Epidermal melanocyte (primary cell): Measurements from ENCODE around the gene SKI.
"Not testable (repeated sequence)": the region's sequence is repeated elsewhere in the genome, so short reads cannot be mapped to it uniquely, and the experiment has no call there.

Experiments used
- DNase-seq: peaks from one replicate; pipeline ENCODE4 v3.0.0; 2011; ENCODE audit warnings: low spot score; ENCODE audit not compliant: insufficient read length

The SKI gene

DNA sequence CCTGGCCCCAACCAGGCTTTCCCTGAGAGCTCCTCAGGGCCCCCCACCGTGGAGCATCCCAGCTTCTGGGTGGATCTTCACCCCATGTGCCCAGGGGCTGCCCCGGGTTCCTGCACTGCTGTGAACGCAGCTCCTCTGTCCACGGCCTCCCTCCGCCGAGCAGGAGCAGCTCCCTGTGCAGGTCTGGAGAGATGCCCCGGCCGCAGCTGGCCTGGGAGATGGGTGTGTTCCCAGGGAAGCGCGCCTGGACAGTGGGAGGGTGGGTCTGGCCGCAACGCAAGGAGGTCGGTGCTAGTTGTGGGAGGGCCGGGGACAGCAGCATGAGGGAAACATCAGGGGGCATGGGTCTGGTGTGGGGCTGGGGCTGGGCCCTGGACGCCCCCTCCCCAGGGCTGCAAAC, 91.9 kb downstream of the SKI start:
- DNase-seq, result no peak

- DNase-seq, result no peak
These were observed 92.9 kb downstream of the SKI start for GRCh38 chr1:2320760-2321667.

- peak; percentile 88 for DNase-seq
These were observed 94.0 kb downstream of the SKI start for GRCh38 chr1:2322065-2322571.

GRCh38 chr1:2322581-2323211, 94.6 kb downstream of the SKI start:
- no peak for DNase-seq

GRCh38 chr1:2323451-2323974, 95.4 kb downstream of the SKI start:
- no peak for DNase-seq

- DNase-seq, result no peak
These were observed 96.6 kb downstream of the SKI start for GRCh38 chr1:2324553-2325366.

DNA sequence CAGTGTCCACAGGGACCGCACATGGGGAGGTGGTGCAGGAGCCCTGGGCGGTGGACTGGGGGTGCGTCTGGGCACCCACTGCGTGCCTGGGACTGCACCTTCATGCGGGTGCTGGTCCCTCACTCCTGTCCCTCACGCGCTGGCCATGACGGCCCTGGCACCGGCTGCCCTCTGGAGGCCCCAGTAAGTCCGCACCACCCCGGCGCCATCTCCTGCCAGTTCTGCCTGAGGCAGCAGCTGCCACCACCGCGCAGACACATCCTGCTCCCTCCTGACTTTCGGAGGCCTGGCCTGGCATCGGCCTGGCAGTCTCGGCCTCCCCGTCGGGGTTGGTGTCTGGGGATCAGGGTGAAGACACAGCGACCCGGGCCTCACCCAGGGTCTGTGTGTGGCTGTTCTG, 98.4 kb downstream of the SKI start:
- DNase-seq, result no peak

- not testable (repeated sequence) for DNase-seq
These were observed 99.0 kb downstream of the SKI start for GRCh38 chr1:2327162-2327561.

DNA sequence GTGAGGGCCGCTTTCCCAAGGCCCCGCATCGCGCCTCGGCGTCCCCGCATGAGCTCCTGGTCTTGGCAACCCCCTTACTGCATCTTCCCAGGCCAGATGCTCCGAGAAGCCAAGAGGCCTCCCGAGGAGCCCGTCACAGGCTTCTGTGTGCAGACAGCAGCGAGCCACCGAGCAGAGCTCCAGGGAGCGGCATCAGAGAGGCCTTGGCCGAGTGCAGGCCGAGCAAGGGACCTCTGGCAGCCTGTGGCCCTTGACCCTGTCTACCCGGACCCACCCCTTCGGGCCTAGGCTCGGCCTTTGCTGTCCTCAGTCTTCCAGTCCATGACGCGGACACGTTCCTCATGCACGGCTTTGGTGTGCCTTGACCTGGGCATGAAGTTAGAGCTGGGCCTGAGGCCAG, 99.7 kb downstream of the SKI start:
- DNase-seq, result no peak

GRCh38 chr1:2328676-2329455, 100.7 kb downstream of the SKI start:
- no peak for DNase-seq

GRCh38 chr1:2330035-2330434, 101.9 kb downstream of the SKI start:
- no peak for DNase-seq

DNA sequence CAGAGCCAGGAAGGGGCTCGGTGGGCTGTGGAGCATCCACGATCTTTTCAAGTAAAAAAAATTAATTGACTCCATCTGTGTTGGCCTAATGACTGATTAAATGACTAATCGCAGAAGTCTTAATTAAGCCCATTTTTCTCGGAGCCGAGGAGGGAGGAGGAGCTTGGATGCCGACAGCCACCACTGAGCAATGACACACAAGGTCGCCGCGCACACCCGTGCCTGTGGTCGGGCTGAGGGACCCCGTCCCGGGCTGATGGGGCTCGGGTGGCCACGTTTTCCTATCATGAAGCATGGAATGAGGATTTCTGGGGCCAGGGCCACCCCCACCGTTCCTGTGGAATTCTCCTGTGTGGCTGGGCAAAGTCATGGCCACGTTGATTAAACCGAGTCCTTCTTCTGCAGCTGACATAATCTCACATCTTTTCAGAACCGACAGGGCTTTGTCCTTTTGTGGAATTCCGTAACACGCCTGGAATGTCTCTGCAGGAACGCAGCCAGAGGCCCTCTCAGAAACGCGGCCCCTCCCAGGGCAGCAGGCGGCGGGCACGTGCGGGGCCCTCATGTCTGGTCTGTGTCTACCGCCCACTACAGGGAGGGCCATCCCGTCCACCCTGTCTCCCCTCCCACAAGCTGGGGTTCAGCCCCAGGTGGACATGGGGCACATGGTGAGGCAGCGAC, 102.5 kb downstream of the SKI start:
- peak; percentile 61 for DNase-seq

DNA sequence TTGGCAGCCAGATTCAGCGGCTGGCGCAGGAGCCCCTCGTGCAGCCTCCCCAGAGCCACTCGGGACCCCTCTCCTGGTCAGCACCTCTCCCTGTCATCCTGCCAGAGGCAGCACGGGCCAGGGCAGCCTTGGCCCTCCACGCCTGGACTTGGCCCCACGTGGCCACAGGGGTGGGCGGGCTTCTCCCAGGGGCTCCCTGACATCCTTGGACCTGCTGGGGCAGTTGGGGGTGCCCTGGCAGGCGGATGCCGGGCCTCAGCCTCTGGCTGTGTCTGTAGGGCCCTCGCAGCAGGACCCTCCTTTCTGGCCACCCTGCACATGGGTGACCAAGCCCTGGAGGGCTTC, 103.1 kb downstream of the SKI start:
- DNase-seq, result no peak

DNA sequence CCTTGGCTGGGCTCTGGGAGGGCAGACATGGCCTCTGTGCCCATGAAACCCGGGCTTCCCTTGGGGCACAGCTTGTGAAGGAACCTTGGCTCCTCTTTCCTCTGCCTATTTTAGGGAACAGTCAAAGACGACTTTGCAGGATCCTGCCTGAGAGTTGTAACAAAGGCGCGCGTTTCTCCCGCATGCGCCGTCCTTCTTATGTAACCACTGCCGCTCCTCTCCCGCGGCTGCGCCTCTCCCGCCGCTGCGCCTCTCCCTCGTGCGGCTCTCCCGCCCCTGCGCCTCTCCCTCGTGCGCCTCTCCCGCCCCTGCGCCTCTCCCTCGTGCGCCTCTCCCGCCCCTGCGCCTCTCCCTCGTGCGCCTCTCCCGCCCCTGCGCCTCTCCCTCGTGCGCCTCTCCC, 103.5 kb downstream of the SKI start:
- DNase-seq, result not testable (repeated sequence)

- DNase-seq, result no peak
These were observed 106.2 kb downstream of the SKI start for GRCh38 chr1:2334366-2334765.

- DNase-seq, result no peak
These were observed 106.9 kb downstream of the SKI start for GRCh38 chr1:2334883-2335534.

DNA sequence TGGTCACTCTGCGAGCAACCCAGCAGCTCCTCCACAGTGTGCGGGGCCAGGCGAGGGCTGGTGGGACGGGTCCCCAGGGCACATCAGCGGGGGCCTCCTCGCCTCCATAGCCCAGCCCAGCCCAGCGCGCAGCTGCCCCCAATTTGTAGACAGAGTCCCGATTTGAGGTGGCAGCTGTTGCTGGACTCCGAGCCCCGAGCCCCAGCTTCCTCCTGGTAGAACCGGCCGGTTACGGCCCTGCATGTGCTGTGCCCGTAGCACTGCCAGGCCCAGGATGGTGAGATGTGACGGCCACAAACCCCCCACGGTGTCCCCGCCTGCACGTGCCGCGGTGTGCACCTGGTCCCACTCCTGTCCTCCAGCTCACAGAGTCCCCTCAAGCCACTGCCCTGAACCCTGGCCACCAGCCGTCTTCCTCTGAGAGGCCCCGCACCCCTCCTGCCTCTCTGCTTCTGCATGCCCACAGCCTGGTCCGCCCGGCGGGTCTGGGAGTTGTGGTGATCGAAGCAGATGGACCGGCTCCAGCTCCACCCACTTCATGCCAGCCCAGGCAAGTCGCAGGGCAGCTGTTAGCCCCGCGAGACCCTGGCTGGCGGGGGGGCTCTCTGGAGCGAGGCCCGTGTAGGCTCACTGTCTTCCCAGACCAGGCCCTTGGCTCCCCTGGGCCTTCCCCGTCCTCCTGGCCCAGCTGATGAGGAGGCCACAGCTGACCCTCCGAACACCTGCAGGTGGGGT, 107.8 kb downstream of the SKI start:
- no peak for DNase-seq

DNA sequence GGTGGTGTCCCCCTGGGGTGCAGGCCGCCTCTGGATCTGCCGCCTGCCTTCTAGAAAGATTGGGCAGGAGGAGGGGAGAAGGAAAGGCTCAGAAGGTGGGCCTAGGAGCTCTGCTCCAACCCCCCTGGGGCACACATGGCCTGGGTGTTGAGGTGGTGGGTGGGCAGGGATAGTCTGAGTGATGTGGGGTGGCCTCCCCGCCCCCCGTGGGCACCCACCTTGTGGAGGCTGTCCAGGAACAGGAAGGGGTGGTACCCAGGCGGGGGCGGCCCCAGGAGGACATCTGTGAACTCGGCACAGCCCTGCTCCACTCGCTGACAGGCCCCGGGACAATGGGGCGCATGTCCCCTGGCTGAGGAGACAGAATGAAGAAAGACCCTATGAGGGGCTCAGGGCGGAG, 108.4 kb downstream of the SKI start:
- no peak for DNase-seq

GRCh38 chr1:2337081-2337480, 109.0 kb downstream of the SKI start:
- DNase-seq, result no peak
